Fibroblast of lung (primary cell): ENCODE results near the gene IPP.

Experiments used
- EZH2 ChIP-seq: IDR thresholded peaks from 2 replicates; pipeline ENCODE4 v1.5.1; 2012; ENCODE audit warnings: low read length, control low read depth, mild to moderate bottlenecking; ENCODE audit errors: missing control alignments
- TF ChIP-seq, protein P1 (sequence below), 2 donors: IDR thresholded peaks in 1 of 2; conservative IDR thresholded peaks in 1 of 2; 1 replicate in 1 of 2; 2 replicates in 1 of 2; pipeline ENCODE4 v1.5.1; 2011 to 2012; ENCODE audit warnings: low read length in 2 of 2, control low read depth in 1 of 2, inconsistent platforms in 1 of 2, low read depth in 1 of 2, mild to moderate bottlenecking in 1 of 2

DNA sequence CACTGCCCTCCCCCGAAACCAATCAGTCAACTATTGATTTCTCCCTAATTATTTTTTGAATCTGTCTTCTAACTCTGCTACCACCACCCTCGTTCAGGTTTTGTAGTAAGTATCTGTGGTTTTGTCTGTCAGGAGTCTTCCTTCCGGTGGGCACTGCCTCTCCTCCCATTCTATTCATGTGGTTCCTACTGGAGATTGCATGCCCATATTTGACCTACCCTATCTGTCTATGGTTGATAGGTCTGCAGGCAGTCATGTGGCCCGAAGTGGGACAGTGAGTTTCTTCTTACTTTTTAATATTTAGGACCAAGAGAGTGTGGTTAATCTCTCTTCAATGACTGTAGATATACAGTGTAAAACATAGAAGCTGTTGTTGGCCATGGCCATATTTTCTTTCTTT is 35.1 kb upstream of the IPP start:
- TF ChIP-seq, protein P1, sequence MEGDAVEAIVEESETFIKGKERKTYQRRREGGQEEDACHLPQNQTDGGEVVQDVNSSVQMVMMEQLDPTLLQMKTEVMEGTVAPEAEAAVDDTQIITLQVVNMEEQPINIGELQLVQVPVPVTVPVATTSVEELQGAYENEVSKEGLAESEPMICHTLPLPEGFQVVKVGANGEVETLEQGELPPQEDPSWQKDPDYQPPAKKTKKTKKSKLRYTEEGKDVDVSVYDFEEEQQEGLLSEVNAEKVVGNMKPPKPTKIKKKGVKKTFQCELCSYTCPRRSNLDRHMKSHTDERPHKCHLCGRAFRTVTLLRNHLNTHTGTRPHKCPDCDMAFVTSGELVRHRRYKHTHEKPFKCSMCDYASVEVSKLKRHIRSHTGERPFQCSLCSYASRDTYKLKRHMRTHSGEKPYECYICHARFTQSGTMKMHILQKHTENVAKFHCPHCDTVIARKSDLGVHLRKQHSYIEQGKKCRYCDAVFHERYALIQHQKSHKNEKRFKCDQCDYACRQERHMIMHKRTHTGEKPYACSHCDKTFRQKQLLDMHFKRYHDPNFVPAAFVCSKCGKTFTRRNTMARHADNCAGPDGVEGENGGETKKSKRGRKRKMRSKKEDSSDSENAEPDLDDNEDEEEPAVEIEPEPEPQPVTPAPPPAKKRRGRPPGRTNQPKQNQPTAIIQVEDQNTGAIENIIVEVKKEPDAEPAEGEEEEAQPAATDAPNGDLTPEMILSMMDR (conservative IDR thresholded peaks at IDR 0.05 in 1 of 2, IDR thresholded peaks at IDR 0.05 in 1 of 2; ENCODE audit: low read depth in 1 of 2, low read length in 2 of 2) = no peak
- no peak for TF ChIP-seq EZH2
